ENCODE results near the gene ZNF219.

Gene ZNF219

GRCh38 chr14:21040370-21040925 is 58.0 kb downstream of the ZNF219 start:
- Histone ChIP-seq H3K4me1 (ENCODE audit: insufficient read depth, low read length) (0 out of 2 replicates have a peak, but pooled peaks cover 6% of the 10 kb centered on the region), H3K9me3 (ENCODE audit: insufficient read depth, low read length, severe bottlenecking) (no peaks in the 10 kb centered on the region), H3K4me3 (ENCODE audit: low read depth in 1 of 2, low read length in 2 of 2) (no peak overlapping the region), H4K20me1 (ENCODE audit: insufficient read depth, low read length) (no peaks in the 10 kb centered on the region), H3K4me2 (ENCODE audit: insufficient read depth, low read length) (no peak overlapping the region), H3K27me3 (ENCODE audit: insufficient read depth, low read length, poor library complexity) (peaks cover 6% of the 10 kb centered on the region), H2AFZ (ENCODE audit: low read depth, low read length) (no peak overlapping the region), H3K27ac (ENCODE audit: low read length) (no peak overlapping the region), H3K36me3 (ENCODE audit: insufficient read depth, low read length) (no peaks in the 10 kb centered on the region), H3K9ac (ENCODE audit: low read depth, low read length) (no peak overlapping the region), H3K79me2 (ENCODE audit: insufficient read depth, low read length) (no peaks in the 10 kb centered on the region)
- no peak for ATAC-seq (ENCODE audit: insufficient read depth, low read depth)
- DNase-seq: no peak
- TF ChIP-seq EZH2 (IDR thresholded peaks at IDR 0.05; ENCODE audit: borderline replicate concordance, low read depth, low read length, severe bottlenecking): no peak
- TF ChIP-seq CTCF (IDR thresholded peaks at IDR 0.05; ENCODE audit: borderline replicate concordance, extremely low read depth, low read length, poor library complexity, severe bottlenecking): no peak
